22Rv1 (cell line): ENCODE data around the gene URB2.

Experiments
- CTCF ChIP-seq: fragments of 450-650 bp; IDR thresholded peaks from 2 replicates; pipeline ENCODE4 v1.5.1; 2017; ENCODE audit warnings: mild to moderate bottlenecking
- ZFX ChIP-seq: fragments of 450-650 bp; IDR thresholded peaks from 2 replicates; pipeline ENCODE4 v1.6.1; 2017; ENCODE audit warnings: antibody characterized with exemption, borderline replicate concordance

- TF ChIP-seq CTCF (no peak), ZFX (no peak)
Observed at GRCh38 chr1:229599218-229599954, 26.7 kb upstream of the URB2 start.
